Kidney epithelial cell (primary cell): Measurements from ENCODE around the gene TENM4. TPM values are rescaled to one million over a fixed set of nuclear protein-coding genes. Genes with fewer than 3 reads are reported as not detected.

Experiments used
- DNase-seq: peaks from one replicate; pipeline ENCODE4 v3.0.0-alpha.2; 2010; ENCODE audit warnings: low read depth
- H3K27me3 ChIP-seq: 2 replicates; pipeline ENCODE4 v1.6.0; 2011; ENCODE audit warnings: low read length; ENCODE audit not compliant: control insufficient read depth, insufficient read depth
- H3K36me3 ChIP-seq: 2 replicates; pipeline ENCODE4 v1.5.1; 2011; ENCODE audit warnings: low read length; ENCODE audit not compliant: control insufficient read depth, insufficient read depth
- H3K4me3 ChIP-seq: 2 replicates; pipeline ENCODE4 v1.5.1; 2011; ENCODE audit warnings: low read depth, mild to moderate bottlenecking, control low read depth, low read length
- total RNA-seq: library from RNA; depleted of rRNA; stranded (reverse); fragments of >200 nt; gene quantifications from 2 replicates; pipeline ENCODE4 v1.2.3, GENCODE V29; 2015
- TF ChIP-seq, protein P1 (sequence below): IDR thresholded peaks from 2 replicates; pipeline ENCODE4 v1.5.1; 2011; ENCODE audit warnings: mild to moderate bottlenecking, moderate library complexity, low read length, control low read depth, inconsistent platforms; ENCODE audit not compliant: insufficient read depth, poor library complexity, severe bottlenecking

Gene TENM4
- total RNA-seq, 1 donor from 2014 or later, result 35.3 TPM

- Histone ChIP-seq H3K4me3 (no peak overlapping the region), H3K27me3 (no peaks in the 10 kb centered on the region), H3K36me3 (no peaks in the 10 kb centered on the region)
- TF ChIP-seq, protein P1, sequence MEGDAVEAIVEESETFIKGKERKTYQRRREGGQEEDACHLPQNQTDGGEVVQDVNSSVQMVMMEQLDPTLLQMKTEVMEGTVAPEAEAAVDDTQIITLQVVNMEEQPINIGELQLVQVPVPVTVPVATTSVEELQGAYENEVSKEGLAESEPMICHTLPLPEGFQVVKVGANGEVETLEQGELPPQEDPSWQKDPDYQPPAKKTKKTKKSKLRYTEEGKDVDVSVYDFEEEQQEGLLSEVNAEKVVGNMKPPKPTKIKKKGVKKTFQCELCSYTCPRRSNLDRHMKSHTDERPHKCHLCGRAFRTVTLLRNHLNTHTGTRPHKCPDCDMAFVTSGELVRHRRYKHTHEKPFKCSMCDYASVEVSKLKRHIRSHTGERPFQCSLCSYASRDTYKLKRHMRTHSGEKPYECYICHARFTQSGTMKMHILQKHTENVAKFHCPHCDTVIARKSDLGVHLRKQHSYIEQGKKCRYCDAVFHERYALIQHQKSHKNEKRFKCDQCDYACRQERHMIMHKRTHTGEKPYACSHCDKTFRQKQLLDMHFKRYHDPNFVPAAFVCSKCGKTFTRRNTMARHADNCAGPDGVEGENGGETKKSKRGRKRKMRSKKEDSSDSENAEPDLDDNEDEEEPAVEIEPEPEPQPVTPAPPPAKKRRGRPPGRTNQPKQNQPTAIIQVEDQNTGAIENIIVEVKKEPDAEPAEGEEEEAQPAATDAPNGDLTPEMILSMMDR, result no peak
- DNase-seq, result no peak
Observed at GRCh38 chr11:79179087-79179486, 261.7 kb downstream of the TENM4 start.

DNA sequence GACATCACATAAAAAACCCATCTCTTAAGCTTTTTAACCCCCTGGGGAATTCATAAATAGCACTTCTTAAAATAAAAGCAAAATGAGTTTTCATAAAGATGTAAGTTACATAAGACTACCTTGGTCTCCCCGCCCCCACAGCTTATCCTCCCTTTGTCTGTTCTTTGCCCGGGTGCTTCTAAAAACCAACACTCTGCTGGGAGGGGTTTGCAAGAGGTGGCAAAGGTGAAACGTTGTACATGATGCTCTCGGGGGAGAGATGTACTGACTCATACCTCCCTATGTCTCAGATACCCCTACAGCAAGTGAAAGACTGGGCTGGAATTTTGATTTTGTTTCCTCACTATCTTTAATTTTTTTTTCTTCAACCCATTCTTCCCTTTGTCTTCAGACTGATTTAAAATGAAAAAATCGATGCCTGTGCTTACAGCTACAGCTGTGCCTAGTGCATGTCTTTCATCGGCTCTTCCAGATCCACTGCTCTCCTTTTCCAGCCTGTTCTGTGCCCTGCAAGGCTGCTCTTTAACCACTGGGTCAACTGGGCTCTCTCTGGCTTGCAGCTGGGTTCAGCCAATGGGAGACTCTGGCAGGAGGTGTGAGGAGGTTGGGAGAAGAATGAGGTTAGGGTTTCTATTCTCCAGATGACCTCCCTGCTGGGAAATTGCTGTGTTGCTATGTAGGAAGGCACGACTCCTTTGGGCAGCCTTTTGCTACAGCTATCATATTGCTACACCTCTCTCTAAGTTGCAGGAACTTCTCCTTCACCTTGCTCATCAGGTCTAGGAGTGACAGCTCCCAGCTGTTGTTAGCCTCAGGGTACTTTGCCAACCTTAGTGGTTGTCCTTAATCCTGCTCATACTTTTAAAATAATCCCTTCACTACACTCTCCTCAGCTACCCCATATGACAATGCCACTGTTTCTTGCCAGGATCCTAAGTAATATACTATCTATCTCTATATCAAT lies 266.5 kb downstream of the TENM4 start:
- Histone ChIP-seq H3K27me3 (no peaks in the 10 kb centered on the region), H3K36me3 (no peaks in the 10 kb centered on the region), H3K4me3 (no peak overlapping the region)
- TF ChIP-seq, protein P1, result no peak
- DNase-seq, result no peak

DNA sequence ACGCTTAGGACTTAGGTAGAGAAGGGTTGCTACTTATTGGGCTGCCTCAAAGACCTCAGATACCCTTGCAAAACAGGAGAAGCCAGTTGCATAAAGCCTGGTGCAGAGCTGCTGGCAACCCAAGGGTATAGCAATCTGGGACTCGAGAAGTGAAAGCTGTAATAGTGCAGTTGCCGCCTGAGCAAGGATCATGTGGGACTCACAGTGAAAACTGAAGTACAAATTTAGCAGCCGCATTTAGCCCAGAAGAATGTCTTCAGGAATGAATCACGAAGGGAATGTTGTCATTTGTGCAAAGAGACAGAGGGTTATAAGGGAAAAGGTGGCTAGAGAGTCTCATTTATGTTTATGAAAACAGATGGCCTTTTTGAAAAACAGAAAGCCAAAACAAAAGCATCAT lies 267.2 kb downstream of the TENM4 start:
- no peaks in the 10 kb centered on the region for H3K36me3 ChIP-seq
- H3K4me3 ChIP-seq, result no peak overlapping the region
- DNase-seq, result peak; percentile 56
- no peaks in the 10 kb centered on the region for H3K27me3 ChIP-seq
- TF ChIP-seq, protein P1, result no peak

DNA sequence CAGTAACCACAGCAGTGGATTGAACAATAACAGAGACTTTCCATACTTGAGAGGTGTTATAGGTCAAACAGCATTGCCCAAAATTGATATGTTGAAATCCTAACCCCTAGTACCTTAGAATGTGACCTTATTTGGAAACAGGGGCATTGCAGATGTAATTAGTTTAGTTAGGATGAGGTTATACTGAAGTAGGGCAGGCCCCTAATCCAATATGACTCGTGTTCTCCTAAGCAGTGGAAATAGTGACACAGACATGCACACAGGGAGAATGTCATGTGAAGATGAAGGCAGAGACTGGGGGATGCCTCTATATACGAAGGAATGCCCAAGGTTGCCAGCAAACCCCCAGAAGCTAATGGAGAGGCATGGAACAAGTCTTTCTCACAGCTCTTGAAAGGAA lies 270.5 kb downstream of the TENM4 start:
- DNase-seq, result no peak
- no peak overlapping the region for H3K4me3 ChIP-seq
- TF ChIP-seq, protein P1, result no peak
- H3K27me3 ChIP-seq, result no peaks in the 10 kb centered on the region
- H3K36me3 ChIP-seq, result no peaks in the 10 kb centered on the region

DNA sequence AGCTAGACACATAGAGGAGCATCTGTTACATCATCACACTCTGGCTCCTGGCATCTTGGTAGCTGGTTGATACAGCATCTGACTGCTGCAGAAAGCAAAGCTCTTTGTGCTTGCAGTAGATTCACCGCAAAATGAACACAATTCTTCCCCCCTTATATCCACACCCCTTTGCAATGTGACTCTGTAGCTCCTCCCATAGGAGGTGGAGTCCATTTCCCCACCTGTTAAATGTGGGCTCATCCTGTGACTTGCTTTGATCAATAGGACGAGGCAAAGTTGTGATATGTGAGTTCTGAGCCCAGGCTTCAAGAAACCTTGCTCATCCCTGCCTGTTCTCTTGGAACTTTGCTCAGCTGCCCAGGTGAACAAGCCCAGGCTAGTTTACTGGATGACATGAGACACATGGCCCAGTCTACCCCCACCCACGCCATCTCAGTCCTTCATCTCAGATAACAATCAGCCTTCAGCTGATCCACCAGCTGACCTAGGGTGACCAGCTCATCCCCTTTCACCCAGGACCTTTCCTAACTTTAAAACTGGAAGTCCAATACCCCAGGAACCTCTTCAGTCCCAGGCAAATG lies 272.2 kb downstream of the TENM4 start:
- Histone ChIP-seq H3K36me3 (no peaks in the 10 kb centered on the region), H3K27me3 (no peaks in the 10 kb centered on the region), H3K4me3 (no peak overlapping the region)
- TF ChIP-seq, protein P1, result no peak
- DNase-seq, result no peak
